Stimulated activated CD4-positive, alpha-beta T cell treated with anti-CD3 and anti-CD28 coated beads, Interleukin-1b, Interleukin-23, amount 100 ng/mL, for 1 hour (primary cell): Measurements from ENCODE around the gene FZR1.
A peak's percentile ranks its signal among the peaks of the same experiment; 100 is the strongest.
"Not testable (repeated sequence)": the region's sequence is repeated elsewhere in the genome, so short reads cannot be mapped to it uniquely, and the experiment has no call there.

Source experiments
- DNase-seq, 2 donors: peaks; one replicate each; pipeline ENCODE4 v3.0.0-alpha.2; 2020; ENCODE audit warnings: low read depth in 2 of 2

The FZR1 gene

DNA sequence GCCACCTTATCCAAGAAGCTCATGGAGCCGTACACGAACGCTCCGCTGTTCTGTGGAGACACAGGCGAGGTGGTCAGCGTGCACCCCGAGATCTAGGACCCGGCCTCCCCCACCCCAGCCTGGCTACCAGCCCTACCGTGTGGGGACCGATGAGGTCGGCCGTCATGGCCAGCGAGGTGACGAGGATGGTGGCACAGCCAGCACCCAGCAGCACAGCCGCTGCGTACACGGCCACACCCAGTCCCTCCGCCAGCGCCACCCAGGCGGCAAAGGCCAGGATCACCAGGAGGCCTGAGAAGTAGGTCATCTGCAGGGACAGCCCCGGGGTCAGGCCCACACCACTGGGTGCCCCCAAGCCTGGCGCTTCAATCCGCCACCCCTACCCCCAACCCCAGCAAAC, 40.0 kb downstream of the FZR1 start:
- no peak for DNase-seq

DNA sequence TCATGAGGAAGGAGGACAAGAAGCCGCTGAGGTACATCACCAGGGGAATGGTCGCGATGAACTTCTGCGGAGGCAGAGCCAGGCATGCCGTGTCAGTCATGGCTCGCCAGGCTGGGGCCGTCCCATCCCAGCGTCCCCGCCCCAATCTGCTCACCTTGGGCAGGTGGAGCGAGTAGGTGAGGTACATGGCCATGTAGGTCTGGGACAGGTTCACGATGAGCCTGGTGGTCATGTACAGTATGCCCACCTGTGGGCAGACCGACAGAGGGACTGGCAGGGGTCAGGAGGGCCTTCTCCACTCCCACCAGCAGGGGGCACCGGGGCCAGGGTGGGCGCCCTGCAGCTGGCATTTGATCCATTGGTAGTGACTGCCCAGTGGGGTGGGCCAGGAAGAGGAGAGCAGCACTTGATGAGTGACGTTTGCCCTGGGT, 41.2 kb downstream of the FZR1 start:
- DNase-seq, result no peak

DNA sequence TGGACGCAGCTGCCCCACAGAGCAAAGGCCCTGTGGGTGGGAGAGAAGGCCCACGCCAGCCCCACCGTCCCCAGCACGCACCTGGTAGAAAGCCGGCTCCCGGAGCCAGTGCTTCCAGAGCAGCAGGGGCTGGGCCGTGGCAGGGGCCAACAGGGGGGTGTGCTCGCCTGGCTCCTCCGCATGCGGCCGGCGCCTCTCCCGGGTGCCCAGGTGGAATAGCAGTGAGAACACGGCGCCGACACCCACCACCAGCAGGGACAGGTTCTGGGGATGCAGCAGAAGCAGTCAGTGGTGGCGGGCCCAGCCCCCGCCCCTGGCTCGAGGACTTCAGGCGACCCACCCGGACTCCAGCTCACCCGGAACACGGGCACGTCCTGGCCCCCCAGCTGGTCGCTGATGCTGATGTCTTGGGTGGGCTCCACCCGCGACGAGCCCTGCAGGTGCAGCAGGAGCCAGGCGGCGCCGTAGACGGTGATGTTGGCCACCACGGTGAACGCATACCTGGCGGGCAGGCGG, 41.7 kb downstream of the FZR1 start:
- DNase-seq, result no peak

DNA sequence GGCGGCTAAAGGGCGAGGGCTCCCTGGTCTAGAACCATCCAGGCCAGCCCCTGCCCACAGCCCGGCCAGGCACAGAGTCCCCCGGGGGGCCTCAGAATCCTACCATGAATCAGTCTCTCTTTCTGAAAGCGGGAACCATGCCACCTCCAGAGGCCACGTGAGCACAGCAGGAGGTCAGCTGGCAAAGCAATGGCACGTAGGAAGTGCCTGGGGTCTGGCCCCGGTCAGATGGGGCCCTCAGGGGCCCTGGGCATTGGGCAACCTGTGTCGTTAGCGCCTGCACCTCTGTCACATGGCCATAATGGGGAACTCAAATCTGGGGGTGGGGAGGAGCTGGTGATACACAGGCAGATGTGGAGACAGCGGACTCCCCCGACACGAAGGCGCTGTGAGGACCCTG, 42.5 kb downstream of the FZR1 start:
- no peak for DNase-seq

DNA sequence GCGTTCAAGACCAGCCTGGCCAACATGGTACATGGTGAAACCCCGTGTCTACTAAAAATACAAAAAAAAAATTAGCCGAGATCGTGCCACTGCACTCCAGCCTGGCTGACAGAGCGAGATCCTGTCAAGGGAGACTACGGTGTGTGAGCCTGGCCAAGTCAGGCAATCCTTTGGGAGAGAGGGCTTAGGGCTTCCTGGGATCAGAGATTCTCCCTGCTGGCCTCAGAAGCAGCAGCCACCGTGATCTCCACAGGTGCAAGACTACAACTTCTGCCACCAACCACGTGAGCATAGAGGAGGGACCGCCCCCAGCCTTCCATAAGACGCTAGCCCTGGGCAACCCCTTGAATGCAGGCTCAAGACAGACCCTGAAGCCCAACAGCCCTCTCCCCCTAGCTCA, 43.7 kb downstream of the FZR1 start:
- DNase-seq, result no peak

- DNase-seq, result no peak
Measured at GRCh38 chr19:3550947-3551791, 45.1 kb downstream of the FZR1 start.

- DNase-seq, result no peak
Measured at GRCh38 chr19:3551792-3552095, 45.6 kb downstream of the FZR1 start.

DNA sequence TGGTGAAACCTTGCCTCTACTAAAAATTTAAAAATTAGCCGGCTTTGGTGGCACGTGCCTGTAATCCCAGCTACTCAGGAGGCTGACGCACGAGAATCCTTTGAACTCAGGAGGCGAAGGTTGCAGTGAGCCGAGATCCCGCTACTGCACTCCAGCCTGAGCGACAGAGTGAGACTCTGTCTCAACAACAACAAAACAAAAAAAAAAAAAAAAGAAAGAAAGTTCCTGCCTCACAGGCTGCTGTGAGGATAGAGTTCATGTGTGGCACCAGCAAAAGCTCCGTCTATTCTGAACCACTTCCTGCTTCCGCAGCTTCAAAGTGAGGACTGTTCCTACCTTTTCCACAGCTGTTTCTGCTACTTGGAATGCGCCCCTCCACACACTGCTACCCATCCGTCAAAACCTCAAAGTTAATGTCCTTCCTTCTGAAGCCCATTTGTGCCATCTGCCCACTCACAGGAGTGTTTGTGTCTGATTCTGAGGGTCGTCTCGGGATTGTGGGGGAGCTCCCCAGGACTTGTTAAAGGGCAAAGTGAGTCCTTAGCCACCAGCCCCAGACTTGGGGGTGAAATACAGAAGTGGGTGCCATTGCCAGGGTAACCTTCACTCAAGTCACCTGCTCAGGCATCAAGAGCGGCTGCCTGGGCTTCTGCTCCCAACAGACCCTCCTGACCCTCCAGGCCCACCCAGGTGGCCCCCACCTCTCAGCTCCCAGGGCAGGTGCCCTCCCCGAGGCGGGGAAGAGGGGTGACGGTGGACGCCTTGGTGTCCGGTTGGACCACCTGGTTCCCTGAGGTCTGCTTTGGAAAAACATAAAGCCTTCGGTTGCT, 48.4 kb downstream of the FZR1 start:
- no peak for DNase-seq

- no peak for DNase-seq
Measured at GRCh38 chr19:3555653-3556422, 49.7 kb downstream of the FZR1 start.

- no peak for DNase-seq
Measured at GRCh38 chr19:3556423-3556977, 50.4 kb downstream of the FZR1 start.

DNA sequence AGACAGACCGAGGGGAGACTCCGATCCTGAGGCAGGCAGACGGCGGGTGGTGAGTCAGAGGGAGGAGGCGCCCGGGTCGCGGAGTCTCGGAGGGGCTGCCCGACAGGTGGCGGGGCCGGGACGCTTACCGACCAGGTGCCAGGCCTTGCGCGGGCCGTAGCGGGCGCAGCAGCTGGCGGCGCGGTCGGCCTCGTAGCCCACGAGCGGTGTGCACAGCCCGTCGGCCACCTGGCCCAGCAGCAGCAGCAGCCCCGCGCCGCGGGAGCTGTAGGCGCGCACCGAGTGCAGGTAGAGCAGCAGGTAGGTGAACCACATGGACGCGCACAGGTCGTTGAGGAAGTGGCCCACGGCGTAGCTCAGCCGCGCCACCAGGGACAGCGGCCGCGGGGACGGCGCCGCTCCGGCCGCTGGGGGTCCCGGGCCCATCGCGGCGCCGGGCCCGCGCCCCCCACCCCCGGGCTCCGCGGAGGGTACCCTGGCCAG, 50.9 kb downstream of the FZR1 start:
- peak in 1 of 2 donors; percentile 50 for DNase-seq

DNA sequence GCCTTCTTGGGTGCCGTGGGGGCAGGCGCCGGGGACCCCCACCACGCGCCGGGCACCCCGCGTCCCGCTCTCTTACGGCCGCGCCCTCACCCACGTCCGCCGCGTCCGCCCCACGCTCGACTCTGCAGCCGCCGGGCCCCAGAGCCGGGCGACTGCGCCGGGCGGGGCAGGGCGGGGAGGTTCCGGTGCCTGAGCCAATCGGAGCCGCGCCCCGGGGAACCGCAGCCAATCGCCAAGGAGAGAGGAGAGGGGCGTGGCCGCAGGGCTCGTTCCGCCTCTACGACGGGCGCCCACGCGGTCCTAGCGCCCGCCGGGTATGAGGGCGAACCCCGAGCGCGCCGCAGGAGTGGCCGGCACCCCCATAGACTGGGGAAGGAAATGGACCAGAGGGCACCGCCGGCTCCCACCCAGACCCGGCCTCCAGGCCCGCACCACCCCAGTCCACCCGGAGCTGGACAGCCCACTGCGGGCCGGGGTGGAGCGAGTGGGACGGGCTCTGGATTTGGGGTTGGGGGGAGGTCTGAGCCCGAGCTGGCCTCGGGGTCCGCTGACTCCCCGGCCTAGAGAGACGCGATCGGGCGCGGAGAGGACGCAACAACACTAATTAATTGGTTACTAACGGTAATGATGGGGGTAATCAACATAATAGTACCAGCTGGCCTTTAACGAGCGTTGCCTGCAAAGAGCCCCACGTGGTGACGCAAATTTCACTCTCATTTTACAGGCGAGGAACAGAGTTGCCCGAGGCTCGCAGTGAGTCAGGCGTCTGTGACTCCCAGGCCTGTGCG, 51.5 kb downstream of the FZR1 start, which contains the start of gene MFSD12:
MFSD12 (minus strand) TSS at position 126 of the 788 bp plus-strand sequence. CDS start 183 bp downstream, outside the sequence.
- DNase-seq, result peak; percentile 85 to 89

DNA sequence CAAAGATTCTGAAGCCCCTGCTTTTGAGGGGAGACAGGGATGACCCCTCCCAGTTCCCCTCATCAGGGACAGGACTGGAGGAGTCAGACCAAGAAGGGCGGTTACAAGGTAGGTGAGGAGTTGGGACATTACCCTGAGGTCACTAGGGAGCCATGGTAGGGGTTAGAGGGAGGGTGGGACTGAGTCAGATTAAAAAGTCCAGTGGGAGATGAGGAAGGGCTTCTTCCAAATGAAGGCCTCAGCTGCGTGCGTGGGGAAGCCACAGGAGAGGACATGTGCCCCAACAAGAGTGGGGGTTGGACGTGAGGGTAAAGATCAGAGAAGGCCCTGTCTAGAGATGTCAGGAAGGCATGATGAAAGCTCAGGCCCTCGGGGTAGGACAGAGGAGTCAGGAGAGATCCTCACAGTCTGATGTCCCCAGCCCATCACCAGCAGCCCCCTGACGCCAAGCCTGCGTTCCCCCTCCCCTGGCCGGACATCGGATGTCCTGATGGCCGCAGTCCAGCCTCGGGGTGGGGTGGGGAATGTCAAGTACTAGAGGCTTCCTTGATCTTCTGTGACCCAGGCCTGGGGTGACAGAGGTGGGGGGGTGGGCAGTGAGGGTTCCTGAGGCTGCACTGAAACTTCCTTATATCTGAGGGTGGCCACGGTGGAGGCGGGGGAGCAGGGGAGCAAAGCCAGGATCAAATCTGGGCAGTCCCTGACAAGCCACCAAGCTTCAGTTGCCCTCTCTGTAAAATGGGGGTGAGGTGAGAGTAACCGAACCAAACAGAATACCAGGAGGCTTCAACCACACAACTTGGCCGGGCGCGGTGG, 57.8 kb downstream of the FZR1 start:
- DNase-seq, result no peak

DNA sequence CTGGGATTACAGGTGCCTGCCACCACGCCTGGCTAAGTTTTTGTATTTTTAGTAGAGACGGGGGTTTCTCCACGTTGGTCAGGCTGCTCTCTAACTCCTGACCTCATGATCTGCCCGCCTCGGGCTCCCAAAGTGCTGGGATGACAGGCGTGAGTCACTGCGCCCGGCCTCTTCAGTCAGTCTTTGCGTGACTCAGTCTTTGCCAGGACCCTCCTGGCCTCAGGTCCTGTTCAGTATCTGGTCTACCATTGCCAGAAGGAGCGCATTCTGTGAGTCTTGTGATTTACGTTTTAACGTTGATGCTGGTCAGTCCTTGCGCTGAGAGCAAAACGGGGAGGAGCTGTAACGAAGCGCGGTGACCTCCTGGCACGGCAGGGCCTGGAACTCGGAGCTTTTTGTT, 59.0 kb downstream of the FZR1 start:
- DNase-seq, result no peak

DNA sequence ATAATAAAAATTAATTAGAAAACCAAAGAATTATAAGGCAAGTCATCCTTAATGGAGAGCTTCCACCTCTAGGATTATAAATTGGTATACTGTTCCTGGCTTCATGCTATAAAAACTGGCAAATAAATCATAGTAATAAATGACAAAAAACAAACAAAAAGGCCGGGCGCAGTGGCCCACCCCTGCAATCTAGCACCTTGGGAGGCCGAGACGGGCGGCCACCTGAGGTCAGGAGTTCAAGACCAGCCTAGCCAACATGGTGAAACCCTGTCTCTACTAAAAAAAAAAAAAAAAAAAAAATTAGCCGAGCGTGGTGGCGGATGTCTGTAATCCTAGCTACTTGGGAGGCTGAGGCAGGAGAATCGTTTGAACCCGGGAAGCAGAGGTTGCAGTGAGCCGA, 63.9 kb downstream of the FZR1 start:
- DNase-seq, result not testable (repeated sequence)

GRCh38 chr19:3570606-3571011, 64.5 kb downstream of the FZR1 start:
- DNase-seq, result no peak

DNA sequence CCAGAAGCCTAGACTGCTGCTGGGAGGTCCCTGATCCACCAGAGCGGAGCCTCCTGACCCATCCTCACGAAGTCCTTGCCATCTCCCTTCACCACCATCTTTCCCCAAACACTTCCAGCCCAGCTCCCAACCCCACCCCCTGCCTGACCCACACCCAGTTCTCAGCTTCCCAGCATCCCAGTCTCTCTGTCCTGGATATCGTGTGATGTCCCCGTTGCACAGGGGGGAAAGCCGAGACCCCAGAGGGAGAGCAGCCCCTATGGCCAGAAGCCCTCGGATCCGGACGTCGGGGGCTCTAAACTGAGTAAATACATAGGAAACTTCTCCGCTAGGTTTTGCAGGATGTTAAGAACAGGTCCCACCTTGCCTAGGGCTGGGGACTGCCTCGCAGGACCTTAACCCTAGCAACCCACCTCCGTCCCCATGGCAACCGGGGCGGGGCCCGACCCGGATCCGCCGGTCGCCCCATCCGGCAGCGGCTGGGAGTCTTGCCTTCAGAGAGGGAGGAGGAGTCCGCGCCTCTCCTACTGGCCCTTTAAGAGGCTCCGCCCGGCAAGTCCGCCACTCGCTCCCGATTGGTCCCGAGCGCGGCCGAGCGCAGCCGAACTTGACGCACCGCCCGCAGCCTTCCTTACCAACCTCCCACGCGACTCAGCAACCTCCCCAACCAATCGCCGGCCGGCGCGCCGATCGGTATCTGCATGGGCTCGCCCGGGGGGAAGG, 66.2 kb downstream of the FZR1 start:
- peak; percentile 96 to 98 for DNase-seq

DNA sequence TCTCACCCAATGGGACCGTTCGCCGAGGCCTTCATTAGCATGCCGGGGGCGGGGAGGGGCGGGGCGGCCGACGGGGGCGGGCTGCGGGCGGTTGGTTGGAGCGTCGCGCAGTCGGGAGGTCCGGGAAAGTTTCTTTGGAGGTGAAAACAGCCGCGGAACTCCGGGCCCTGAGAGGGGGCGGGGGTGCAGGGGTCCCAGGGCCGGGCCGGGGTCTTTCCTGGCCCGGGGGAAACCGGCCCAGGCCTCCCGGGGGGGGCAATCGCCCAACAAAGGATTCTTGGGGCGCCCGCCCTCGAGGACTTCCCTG, 66.7 kb downstream of the FZR1 start, which contains the start of gene HMG20B:
HMG20B (plus strand) TSS at position 90 of the 307 bp plus-strand sequence. CDS start 366 bp downstream, outside the sequence.
- DNase-seq, result no peak
